Endothelial cell of umbilical vein (primary cell): ENCODE results near the gene UIMC1. TPM values are rescaled to one million over a fixed set of nuclear protein-coding genes. Genes with fewer than 3 reads are reported as not detected.

Source experiments
- BruUV-seq: library from RNA; stranded (reverse); fragments of 400-500 nt; replicated peaks from 2 replicates; lab custom pipeline; 2021; lab: Mats Ljungman, UMichigan
- CTCF ChIA-PET: fragments of 300-600, 350-600 bp; sonication (Branson Sonifier 250); formaldehyde crosslinking; loops from one replicate; lab custom pipeline; 2021; ENCODE audit warnings: antibody characterized with exemption, inconsistent platforms; lab: Charles Lee
- POLR2A ChIA-PET: fragments of 300-600, 350-600 bp; sonication (Branson Sonifier 250); formaldehyde crosslinking; loops from one replicate; lab custom pipeline; 2021; ENCODE audit warnings: antibody characterized with exemption, inconsistent platforms; lab: Charles Lee
- DNase-seq: peaks from one replicate; pipeline ENCODE4 v3.0.0-alpha.2; 2011; ENCODE audit warnings: low read depth, low spot score
- FAIRE-seq: peaks from 2 replicates; lab custom pipeline; 2011; peaks lifted over from hg19 to GRCh38; lab: Jason Lieb, UNC
- H2AFZ ChIP-seq: 2 replicates; pipeline ENCODE4 v1.6.0; 2012; ENCODE audit warnings: low read depth, low read length, control low read depth, inconsistent platforms
- H3K27ac ChIP-seq: 2 replicates; pipeline ENCODE4 v1.5.1; 2011; ENCODE audit warnings: low read depth, mild to moderate bottlenecking, control low read depth, low read length, moderate library complexity; ENCODE audit not compliant: insufficient read depth
- H3K27me3 ChIP-seq, 2 experiments: 2 replicates each; pipeline versions ENCODE4 v1.6.0 to v1.6.1; 2011; ENCODE audit warnings: low read length in 2 of 2, mixed read lengths in 1 of 2; ENCODE audit not compliant: control insufficient read depth in 2 of 2, insufficient read depth in 2 of 2
- H3K36me3 ChIP-seq, 2 experiments: 2 replicates in 1 of 2; 3 replicates in 1 of 2; pipeline ENCODE4 v1.5.1; 2011; ENCODE audit warnings: low read length in 2 of 2, mild to moderate bottlenecking in 1 of 2, moderate library complexity in 1 of 2; ENCODE audit not compliant: control insufficient read depth in 2 of 2, insufficient read depth in 2 of 2; ENCODE audit errors: extremely low read depth in 1 of 2
- H3K4me1 ChIP-seq: 3 replicates; pipeline ENCODE4 v1.5.1; 2011; ENCODE audit warnings: mild to moderate bottlenecking, low read length; ENCODE audit not compliant: control insufficient read depth, insufficient read depth; ENCODE audit errors: extremely low read depth
- H3K4me2 ChIP-seq: 2 replicates; pipeline ENCODE4 v1.6.1; 2011; ENCODE audit warnings: low read length, control low read depth, mixed read lengths; ENCODE audit not compliant: insufficient read depth
- H3K4me3 ChIP-seq, 3 experiments: fragments of 200-600 bp in 1 of 3; sonication (generic), shearing (Covaris generic) in 1 of 3; replicated peaks in 1 of 3; 2 replicates each; pipeline ENCODE4 v1.5.1; 2011 to 2016; ENCODE audit warnings: control low read depth in 3 of 3, low read length in 3 of 3, mild to moderate bottlenecking in 2 of 3, inconsistent platforms in 1 of 3, low read depth in 1 of 3, moderate library complexity in 1 of 3; ENCODE audit not compliant: insufficient read depth in 1 of 3
- H3K79me2 ChIP-seq: 2 replicates; pipeline ENCODE4 v1.6.0; 2012; ENCODE audit warnings: low read length, inconsistent platforms; ENCODE audit not compliant: control insufficient read depth, insufficient read depth
- H3K9ac ChIP-seq: replicated peaks from 2 replicates; pipeline ENCODE3; 2011; ENCODE audit warnings: low read length, control low read depth; ENCODE audit not compliant: insufficient read depth; ENCODE audit errors: extremely low read depth
- H3K9me1 ChIP-seq: replicated peaks from 3 replicates; pipeline ENCODE4 v1.6.0; 2011; ENCODE audit warnings: mild to moderate bottlenecking, low read length; ENCODE audit not compliant: control insufficient read depth, insufficient read depth; ENCODE audit errors: extremely low read depth
- H3K9me3 ChIP-seq: replicated peaks from 2 replicates; pipeline ENCODE4 v1.5.1; 2012; ENCODE audit warnings: low read length, inconsistent platforms; ENCODE audit not compliant: control insufficient read depth, insufficient read depth
- H4K20me1 ChIP-seq: replicated peaks from 2 replicates; pipeline ENCODE3; 2011; ENCODE audit warnings: mild to moderate bottlenecking, low read length; ENCODE audit not compliant: control insufficient read depth, insufficient read depth; ENCODE audit errors: extremely low read depth
- CTCF ChIP-seq, 2 donors: IDR thresholded peaks; 1 replicate in 1 of 2; 2 replicates in 1 of 2; pipeline ENCODE4 v1.5.1; 2011; ENCODE audit warnings: low read length in 2 of 2, mild to moderate bottlenecking in 2 of 2, moderate library complexity in 2 of 2, control low read depth in 1 of 2, inconsistent platforms in 1 of 2, low read depth in 1 of 2; ENCODE audit not compliant: insufficient read depth in 1 of 2; ENCODE audit errors: extremely low read depth in 1 of 2
- EZH2 ChIP-seq: IDR thresholded peaks from 2 replicates; pipeline ENCODE4 v1.6.1; 2012; ENCODE audit warnings: borderline replicate concordance, low read depth, mild to moderate bottlenecking, moderate library complexity, low read length, inconsistent platforms; ENCODE audit not compliant: severe bottlenecking
- FOS ChIP-seq: IDR thresholded peaks from 2 replicates; pipeline ENCODE4 v1.6.1; 2011; ENCODE audit warnings: mild to moderate bottlenecking, low read length, moderate library complexity, borderline replicate concordance; ENCODE audit not compliant: insufficient read depth
- GATA2 ChIP-seq: IDR thresholded peaks from 2 replicates; pipeline ENCODE4 v1.7.0; 2011; ENCODE audit warnings: low read depth, mild to moderate bottlenecking, moderate library complexity, mixed read lengths, low read length; ENCODE audit not compliant: insufficient read length, insufficient read depth
- JUN ChIP-seq: IDR thresholded peaks from 2 replicates; pipeline ENCODE4 v1.6.1; 2011; ENCODE audit warnings: borderline replicate concordance, low read depth; ENCODE audit not compliant: insufficient read length, insufficient read depth
- MYC ChIP-seq: IDR thresholded peaks from one replicate; pipeline ENCODE4 v1.6.1; 2011; ENCODE audit warnings: mild to moderate bottlenecking, low read depth, low read length
- POLR2A ChIP-seq: IDR thresholded peaks from 2 replicates; pipeline ENCODE4 v1.6.1; 2012; ENCODE audit warnings: low read depth, mild to moderate bottlenecking, control low read depth, low read length
- POLR2AphosphoS5 ChIP-seq: IDR thresholded peaks from 2 replicates; pipeline ENCODE4 v1.6.1; 2012; ENCODE audit warnings: low read depth, mild to moderate bottlenecking, control low read depth, low read length, moderate library complexity; ENCODE audit not compliant: insufficient read depth
- dilution Hi-C: fragments of 300-500 bp; cut with MboI; formaldehyde crosslinking; loops from one replicate; pipeline ENCODE4 v1.15.0; 2019; ENCODE audit warnings: low sequenced_read_pairs; ENCODE audit not compliant: extremely low pct_ligation_motif_present
- intact Hi-C: fragments of 100-400 bp; cut with micrococcal nuclease; formaldehyde crosslinking; loops from one replicate; pipeline ENCODE4 v1.10.0; 2022
- polyA plus RNA-seq, 4 experiments: library from polyadenylated mRNA; depleted of rRNA in 3 of 4; stranded (reverse) in 3 of 4; unstranded in 1 of 4; fragments of >200 nt; gene quantifications; 2 replicates each; pipeline versions ENCODE4 v1.2.1 to v1.2.3, GENCODE V29; 2011 to 2012; ENCODE audit warnings: missing spikeins in 1 of 4
- total RNA-seq: library from RNA; stranded (reverse); gene quantifications from 2 replicates; pipeline ENCODE4 v1.2.3, GENCODE V29; 2021
- TF ChIP-seq, protein P1 (sequence below): IDR thresholded peaks from 2 replicates; pipeline ENCODE4 v1.6.1; 2011; ENCODE audit not compliant: insufficient read depth, insufficient read length

Gene UIMC1
- total and polyA plus RNA-seq, 2 donors (not counting 3 experiments of a cell fraction or from before 2014, with no cell fraction given) = 17.2 to 60.1 TPM

DNA sequence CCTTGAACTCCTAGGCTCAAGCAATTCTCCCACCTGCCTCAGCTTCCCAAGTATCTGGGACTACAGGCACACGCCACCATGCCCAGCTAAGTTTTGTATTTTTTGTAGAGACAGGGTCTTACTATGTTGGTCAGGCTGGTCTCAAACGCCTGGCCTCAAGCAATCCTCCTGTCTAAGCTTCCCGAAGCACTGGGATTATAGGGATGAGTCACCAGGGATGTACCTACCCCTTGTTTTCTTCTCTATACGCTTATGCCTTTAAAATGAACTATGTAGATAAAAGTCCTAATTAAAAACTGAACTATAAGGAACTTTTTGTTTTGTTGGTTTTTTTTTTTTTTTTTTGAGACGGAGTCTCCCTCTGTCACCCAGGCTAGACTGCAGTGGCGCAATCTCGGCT is 25.8 kb downstream of the UIMC1 start:
- no peak for DNase-seq
- CTCF ChIA-PET = interaction anchor here (1.3 kb wide), 1 partner anchor 320 kb away, joined by 3 read pairs; no protein-coding TSS in a partner anchor

More for the DNA sequence above, 25.8 kb downstream of the UIMC1 start:
- H3K9me3 ChIP-seq = no peaks in the 10 kb centered on the region
- intact Hi-C loops = no loop called here
- no peaks in the 10 kb centered on the region for H4K20me1 ChIP-seq
- H3K79me2 ChIP-seq = peaks cover 29% of the 10 kb centered on the region
- POLR2A ChIA-PET = interaction anchor here (0.7 kb wide), 1 partner anchor 10 kb away, joined by 4 read pairs; no protein-coding TSS in a partner anchor
- no peaks in the 10 kb centered on the region for H3K9me1 ChIP-seq
- dilution Hi-C loops = no loop called here
- H3K9ac ChIP-seq = no peak overlapping the region
- H3K36me3 ChIP-seq = peaks cover 9% of the 10 kb centered on the region in 2 experiments
- no peaks in the 10 kb centered on the region for H3K4me1 ChIP-seq
- H3K27ac ChIP-seq = no peak overlapping the region
- H3K4me2 ChIP-seq = no peak overlapping the region
- H2AFZ ChIP-seq = no peak overlapping the region
- no peak for TF ChIP-seq MYC
- TF ChIP-seq, protein P1, sequence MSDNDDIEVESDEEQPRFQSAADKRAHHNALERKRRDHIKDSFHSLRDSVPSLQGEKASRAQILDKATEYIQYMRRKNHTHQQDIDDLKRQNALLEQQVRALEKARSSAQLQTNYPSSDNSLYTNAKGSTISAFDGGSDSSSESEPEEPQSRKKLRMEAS = no peak
- TF ChIP-seq POLR2A = no peak
- TF ChIP-seq CTCF (IDR thresholded peaks at IDR 0.05; ENCODE audit: extremely low read depth in 1 of 2, insufficient read depth in 1 of 2, low read depth in 1 of 2, low read length in 2 of 2) = no peak
- no peak for TF ChIP-seq JUN
- TF ChIP-seq POLR2AphosphoS5 = no peak
- no peak for TF ChIP-seq EZH2
- TF ChIP-seq GATA2 = no peak
- no peak for TF ChIP-seq FOS
- H3K27me3 ChIP-seq = no peaks in the 10 kb centered on the region
- no peak for FAIRE-seq
- no TSS peak for BruUV-seq
- no peak overlapping the region for H3K4me3 ChIP-seq
